ENCODE data around the gene TROAP.

- TF ChIP-seq POLR2A (IDR thresholded peaks at IDR 0.05) (no peak), CTCF (IDR thresholded peaks at IDR 0.05) (peak; percentile 23 to 99 (median 74))
Observed at GRCh38 chr12:49336645-49337584, 13.9 kb downstream of the TROAP start, which contains the start of gene C1QL4.
